Stimulated activated CD4-positive, alpha-beta T cell treated with anti-CD3 and anti-CD28 coated beads, TNF-alpha, amount 100 ng/mL, for 4 hours (primary cell): Measurements from ENCODE around the gene NIT1.
A peak's percentile ranks its signal among the peaks of the same experiment; 100 is the strongest.

ENCODE experiments used
- DNase-seq, 3 experiments: peaks; one replicate each; pipeline ENCODE4 v3.0.0-alpha.2; 2020; ENCODE audit warnings: low read depth in 3 of 3

NIT1 gene

DNA sequence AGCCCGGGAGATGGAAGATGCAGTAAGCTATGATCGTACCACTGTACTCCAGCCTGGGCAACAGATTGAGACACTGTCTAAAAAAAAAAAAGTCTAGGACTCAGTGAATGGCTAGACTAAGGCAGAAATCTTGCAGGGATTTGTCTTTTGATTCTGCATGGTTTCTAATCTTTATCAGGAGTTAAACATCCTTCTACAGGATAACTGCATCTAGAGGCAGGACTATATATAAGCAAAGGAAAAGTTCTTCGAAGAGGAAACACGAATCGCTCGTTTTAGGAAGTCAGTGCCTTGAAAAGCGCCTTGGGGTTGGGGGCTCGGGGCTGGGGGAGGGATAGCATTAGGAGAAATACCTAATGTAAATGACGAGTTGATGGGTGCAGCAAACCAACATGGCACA, 35.3 kb downstream of the NIT1 start:
- no peak for DNase-seq

DNA sequence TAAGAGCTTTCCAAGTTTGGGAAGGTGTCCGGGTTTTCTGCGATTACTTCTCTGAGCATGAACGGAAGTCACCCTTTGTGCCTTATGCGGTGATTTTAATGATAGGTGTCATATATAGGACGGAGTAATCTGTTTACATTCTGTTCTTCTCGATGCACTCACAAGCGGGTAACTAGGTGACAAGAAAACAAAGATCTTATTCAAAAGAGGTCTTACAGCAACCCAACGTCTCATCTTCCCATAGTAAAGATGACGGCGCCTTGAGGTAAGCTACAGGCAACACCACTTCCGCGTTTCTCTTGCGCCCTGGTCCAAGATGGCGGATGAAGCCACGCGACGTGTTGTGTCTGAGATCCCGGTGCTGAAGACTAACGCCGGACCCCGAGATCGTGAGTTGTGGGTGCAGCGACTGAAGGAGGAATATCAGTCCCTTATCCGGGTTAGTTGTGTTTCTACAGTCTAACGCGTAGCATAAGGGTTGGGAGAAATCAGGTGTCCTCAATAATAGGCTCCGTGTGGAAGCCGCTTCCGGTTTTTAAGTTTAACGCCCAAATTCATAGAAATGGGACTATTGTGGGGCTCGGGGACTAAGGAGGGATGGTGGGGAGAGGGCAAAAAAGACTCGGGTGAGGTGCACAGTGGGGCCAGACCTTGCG, 35.9 kb downstream of the NIT1 start, which contains the start of gene UFC1:
TSS of gene UFC1 (plus strand) at position 297 of the 656 bp plus-strand sequence. CDS start at position 317, 20 bp downstream.
- peak; percentile 59 to 66 (median 61) for DNase-seq

DNA sequence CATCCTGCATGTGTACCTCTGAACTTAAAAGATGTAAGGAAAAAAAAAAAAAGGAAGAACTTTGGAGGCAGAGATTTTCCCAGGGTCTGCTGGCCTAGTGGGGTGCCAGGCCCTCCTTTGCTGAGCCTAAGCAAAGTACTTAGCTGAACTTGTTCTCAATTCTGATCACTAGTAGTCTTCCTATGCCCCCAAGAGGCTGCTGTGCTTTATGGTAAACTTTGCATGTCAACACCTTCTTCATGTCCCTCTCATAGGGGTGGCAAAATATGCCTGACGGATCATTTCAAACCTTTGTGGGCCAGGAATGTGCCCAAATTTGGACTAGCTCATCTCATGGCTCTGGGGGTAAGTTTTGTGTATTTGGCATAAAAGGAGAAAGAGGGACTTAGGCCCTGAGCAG, 40.0 kb downstream of the NIT1 start:
- no peak for DNase-seq

DNA sequence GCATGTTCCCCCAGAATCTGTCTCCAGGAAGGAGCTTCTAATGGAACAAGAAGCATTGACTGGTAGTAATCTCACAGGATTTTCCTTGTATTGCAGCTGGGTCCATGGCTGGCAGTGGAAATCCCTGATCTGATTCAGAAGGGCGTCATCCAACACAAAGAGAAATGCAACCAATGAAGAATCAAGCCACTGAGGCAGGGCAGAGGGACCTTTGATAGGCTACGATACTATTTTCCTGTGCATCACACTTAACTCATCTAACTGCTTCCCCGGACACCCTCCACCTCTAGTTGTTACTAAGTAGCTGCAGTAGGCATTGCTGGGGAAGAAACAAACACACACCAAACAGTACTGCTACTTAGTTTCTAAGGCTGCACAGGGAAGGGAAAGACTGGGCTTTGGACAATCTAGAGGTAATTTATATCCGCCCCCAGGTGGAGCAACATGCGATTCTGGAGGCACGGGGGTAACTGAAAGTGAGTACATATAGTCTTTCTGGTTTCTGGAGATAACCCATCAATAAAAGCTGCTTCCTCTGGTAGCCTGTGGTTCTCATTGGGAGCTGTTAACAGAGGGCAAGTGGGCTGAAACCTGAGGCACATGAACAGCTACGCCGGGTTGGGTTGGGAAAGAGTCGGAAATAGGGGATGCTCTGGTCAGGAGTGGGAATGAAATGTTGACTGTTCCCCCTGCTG, 40.6 kb downstream of the NIT1 start:
- no peak for DNase-seq

DNA sequence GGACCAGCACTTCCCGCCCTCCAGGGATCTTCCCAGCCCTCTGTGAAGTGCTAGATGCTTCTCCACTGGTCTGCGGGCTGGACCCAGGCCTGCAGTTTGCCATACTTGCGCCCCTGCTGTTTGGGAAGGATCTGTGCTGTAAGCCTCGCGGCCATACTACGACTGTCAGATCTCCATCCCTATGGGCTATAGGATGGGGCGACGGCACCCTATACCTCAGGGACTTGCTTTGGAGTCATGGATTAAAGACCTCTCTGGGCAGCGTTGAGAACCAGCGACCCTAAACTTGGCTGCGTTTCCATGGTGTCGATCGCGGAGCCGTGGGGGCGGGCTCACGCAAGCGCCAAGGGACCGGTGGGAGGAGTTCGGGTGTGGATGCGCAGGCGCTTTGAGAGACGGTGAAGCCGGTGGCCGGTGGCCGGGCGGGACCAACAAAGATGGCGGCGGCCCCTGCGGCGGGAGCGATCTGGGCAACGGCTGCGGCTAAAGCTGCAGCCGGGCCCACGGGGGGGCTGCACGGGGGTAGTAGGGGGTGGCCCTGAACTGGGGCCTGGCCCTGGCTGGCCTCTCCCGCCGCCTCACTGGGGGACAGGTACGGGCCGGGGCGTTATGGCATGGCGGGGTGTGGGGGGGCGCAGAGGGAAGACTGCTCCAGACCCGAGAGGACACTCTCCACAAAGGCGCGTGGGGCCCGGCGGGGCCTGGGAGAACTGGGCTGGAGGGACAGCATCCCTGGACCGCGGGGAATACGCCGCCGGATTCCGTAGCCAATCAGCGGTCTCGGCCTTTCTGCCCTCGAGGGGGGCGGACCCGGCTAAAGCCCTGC, 41.4 kb downstream of the NIT1 start, which contains the start of gene USP21:
TSS of gene USP21 (plus strand) at position 414 of the 826 bp plus-strand sequence. CDS start 1,141 bp downstream, outside the sequence.
- peak; percentile 85 to 87 (median 87) for DNase-seq

DNA sequence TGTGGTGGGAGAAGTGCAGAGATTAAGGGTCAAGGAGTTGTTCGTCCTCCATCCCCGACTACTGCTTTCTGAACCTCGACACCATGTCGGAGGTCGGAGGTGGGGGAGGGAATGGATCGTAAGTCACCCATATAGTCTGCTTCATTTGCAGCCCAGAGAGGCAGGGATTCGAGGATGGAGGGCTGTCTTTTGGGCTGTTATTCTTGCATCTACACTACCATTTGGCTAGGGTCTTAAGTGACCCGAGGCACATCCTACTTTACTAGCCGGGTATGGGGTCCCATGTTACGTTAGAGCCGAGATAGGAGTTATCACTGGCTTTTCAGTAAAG, 42.0 kb downstream of the NIT1 start:
- no peak for DNase-seq

DNA sequence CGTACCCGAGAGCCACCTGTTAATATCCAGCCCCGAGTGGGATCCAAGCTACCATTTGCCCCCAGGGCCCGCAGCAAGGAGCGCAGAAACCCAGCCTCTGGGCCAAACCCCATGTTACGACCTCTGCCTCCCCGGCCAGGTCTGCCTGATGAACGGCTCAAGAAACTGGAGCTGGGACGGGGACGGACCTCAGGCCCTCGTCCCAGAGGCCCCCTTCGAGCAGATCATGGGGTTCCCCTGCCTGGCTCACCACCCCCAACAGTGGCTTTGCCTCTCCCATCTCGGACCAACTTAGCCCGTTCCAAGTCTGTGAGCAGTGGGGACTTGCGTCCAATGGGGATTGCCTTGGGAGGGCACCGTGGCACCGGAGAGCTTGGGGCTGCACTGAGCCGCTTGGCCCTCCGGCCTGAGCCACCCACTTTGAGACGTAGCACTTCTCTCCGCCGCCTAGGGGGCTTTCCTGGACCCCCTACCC, 42.8 kb downstream of the NIT1 start:
- DNase-seq = no peak

GRCh38 chr1:161161652-161162051, 43.7 kb downstream of the NIT1 start:
- no peak for DNase-seq

- DNase-seq = no peak
Observed at GRCh38 chr1:161162052-161162451, 44.1 kb downstream of the NIT1 start.

GRCh38 chr1:161162806-161163205, 44.9 kb downstream of the NIT1 start:
- DNase-seq = no peak

GRCh38 chr1:161163793-161164192, 45.9 kb downstream of the NIT1 start:
- DNase-seq = no peak

DNA sequence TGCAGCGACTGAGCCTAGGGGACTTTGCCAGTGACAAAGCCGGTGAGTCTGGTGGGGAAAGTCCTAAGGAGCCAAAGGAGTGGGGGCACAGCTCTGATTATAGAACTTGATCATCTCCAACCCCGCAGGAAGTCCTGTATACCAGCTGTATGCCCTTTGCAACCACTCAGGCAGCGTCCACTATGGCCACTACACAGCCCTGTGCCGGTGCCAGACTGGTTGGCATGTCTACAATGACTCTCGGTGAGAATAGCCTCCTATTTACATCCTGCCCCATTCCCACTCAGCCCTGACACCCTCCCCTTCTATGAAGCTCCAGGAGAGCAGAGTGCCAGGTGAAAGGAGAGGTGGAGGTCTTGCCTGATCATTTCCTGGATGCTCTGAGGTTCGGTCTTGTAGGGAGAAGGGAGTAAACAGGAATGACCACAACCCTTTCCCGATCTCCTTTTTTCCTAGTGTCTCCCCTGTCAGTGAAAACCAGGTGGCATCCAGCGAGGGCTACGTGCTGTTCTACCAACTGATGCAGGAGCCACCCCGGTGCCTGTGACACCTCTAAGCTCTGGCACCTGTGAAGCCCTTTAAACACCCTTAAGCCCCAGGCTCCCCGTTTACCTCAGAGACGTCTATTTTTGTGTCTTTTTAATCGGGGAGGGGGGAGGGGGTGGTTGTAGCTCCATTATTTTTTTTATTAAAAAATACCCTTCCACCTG, 47.2 kb downstream of the NIT1 start:
- no peak for DNase-seq

DNA sequence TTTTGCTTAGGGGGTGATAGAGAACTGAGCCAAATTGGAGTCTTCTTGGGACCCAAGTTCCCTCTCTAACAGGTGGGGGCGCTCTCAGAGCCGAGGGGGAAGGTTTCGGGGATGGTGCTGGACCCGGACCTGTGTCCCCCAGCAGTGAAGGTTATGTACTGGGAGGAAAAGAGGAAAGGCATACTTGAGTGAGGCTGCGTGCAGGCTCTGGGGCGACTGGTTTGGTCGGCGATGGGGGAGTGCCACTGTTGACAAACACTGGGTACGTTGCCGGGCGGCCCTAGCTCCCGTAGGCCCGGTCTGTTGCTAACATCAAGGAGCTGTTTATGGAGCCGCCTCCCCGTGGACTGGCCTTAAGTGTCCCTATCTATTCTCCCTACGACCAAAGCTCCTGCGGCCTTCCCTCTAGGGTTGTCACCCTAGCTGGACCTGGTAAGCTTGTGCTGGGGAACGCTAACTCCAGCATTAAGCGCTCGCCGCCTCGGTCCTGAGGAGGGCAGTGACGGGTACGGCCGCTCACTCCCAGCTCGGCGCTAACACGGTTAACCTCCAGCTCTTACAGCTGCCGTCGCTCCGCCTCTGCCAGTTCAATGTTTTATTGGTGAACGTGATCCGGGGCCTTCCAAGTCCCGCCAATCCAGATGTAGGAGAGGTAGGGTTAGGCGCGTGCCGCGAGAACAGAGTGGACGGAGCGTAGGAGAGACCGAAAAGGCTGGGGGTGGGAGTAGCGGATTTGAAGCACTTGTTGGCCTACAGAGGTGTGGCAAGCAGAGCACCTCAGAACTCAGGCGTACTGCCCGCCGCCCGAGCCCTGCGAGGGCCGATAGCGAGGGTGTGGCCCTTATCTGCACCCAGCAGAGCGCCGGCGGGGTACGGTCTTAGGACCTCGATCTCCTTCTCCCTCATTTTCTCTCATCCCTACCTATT, 48.1 kb downstream of the NIT1 start, which contains the start of gene PPOX:
TSS of gene PPOX (plus strand) at position 685 of the 927 bp plus-strand sequence. CDS start 422 bp downstream, outside the sequence.
- DNase-seq = peak; percentile 65 to 82 (median 77)

- DNase-seq = no peak
Observed at GRCh38 chr1:161166669-161167548, 49.0 kb downstream of the NIT1 start.

GRCh38 chr1:161168906-161169305, 51.0 kb downstream of the NIT1 start:
- no peak for DNase-seq
